ENCODE data around the gene ITGA1.

DNA sequence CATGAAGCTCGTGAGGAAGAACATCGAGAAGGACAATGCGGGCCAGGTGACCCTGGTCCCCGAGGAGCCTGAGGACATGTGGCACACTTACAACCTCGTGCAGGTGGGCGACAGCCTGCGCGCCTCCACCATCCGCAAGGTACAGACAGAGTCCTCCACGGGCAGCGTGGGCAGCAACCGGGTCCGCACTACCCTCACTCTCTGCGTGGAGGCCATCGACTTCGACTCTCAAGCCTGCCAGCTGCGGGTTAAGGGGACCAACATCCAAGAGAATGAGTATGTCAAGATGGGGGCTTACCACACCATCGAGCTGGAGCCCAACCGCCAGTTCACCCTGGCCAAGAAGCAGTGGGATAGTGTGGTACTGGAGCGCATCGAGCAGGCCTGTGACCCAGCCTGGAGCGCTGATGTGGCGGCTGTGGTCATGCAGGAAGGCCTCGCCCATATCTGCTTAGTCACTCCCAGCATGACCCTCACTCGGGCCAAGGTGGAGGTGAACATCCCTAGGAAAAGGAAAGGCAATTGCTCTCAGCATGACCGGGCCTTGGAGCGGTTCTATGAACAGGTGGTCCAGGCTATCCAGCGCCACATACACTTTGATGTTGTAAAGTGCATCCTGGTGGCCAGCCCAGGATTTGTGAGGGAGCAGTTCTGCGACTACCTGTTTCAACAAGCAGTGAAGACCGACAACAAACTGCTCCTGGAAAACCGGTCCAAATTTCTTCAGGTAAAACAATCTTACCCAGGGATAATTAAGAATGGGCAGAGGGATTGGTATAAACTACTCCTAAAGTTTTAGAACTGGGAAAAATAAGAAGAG lies 12.9 kb downstream of the ITGA1 start:
- TF ChIP-seq, protein P1, sequence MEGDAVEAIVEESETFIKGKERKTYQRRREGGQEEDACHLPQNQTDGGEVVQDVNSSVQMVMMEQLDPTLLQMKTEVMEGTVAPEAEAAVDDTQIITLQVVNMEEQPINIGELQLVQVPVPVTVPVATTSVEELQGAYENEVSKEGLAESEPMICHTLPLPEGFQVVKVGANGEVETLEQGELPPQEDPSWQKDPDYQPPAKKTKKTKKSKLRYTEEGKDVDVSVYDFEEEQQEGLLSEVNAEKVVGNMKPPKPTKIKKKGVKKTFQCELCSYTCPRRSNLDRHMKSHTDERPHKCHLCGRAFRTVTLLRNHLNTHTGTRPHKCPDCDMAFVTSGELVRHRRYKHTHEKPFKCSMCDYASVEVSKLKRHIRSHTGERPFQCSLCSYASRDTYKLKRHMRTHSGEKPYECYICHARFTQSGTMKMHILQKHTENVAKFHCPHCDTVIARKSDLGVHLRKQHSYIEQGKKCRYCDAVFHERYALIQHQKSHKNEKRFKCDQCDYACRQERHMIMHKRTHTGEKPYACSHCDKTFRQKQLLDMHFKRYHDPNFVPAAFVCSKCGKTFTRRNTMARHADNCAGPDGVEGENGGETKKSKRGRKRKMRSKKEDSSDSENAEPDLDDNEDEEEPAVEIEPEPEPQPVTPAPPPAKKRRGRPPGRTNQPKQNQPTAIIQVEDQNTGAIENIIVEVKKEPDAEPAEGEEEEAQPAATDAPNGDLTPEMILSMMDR (IDR thresholded peaks at IDR 0.05), result no peak
- TF ChIP-seq POLR2A (IDR thresholded peaks at IDR 0.05), result peak in 1 of 2 donors; percentile 39
